HCEC 1CT (cell line): ENCODE measurements around the gene TNRC6A.
"Not testable (repeated sequence)": the region's sequence is repeated elsewhere in the genome, so short reads cannot be mapped to it uniquely, and the experiment has no call there.

Source experiments
- DNase-seq: peaks from one replicate; pipeline ENCODE4 v3.0.0-alpha.2; 2017

Gene TNRC6A

DNA sequence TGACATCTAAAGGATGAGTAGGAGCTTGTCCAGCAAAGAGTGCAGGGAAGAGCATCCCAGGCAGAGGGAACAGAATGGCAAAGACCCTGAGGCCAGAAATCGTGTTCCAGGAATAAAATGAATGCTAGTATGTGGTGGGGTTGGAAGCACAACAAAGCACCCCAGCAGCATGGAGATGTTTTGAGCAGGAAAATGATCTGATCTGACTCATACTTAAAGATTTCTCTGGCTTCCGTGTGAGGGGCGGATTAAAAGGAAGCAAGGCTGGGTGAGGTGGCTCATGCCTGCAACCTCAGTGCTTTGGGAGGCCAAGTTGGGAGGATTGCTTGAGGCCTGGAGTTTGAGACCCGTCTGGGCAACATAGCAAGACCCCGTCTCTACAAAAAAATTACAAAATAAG lies 118.6 kb downstream of the TNRC6A start:
- peak; percentile 83 for DNase-seq

GRCh38 chr16:24849641-24850040 lies 120.2 kb downstream of the TNRC6A start:
- DNase-seq = no peak

GRCh38 chr16:24850289-24850938 lies 121.0 kb downstream of the TNRC6A start:
- DNase-seq = peak; percentile 74

DNA sequence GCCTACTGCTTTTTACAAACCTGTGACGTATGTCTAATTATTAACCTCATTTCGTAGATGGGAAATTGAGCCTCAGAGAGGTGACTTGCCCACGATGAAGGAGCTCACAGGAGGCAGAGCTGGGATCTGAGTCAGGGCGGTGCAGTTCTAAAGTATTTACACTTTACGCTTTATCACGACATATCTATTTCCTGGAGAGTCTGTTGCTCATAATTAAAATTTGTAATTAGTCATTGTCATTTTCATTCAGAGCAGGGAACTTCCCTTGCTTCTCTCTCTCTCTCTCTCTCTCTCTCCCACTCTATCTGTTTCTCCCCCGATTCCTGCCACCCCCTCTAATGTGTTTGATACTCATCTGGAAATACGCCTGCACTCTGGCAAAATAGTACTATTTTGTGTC lies 122.2 kb downstream of the TNRC6A start:
- peak; percentile 75 for DNase-seq

DNA sequence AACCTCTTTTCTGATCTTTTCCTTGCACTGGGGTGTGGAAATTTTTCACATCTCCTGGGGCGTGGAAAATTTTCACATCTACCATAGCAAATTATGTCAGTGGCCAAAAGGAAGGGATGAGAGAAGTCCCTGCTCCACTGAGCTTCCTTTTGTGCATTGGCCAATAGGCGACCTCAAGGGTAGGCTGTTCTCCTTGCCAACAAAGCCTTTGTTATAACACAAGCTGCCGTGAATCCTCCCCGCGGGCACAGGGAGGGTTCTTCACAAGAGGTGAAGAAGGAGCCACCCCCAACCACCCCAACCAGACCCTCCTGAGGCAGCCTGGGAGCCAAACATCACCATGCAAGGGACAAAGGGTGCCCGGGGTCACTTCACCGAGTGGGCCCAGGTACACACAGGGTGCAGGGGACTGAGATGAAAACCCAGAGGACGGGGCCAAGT lies 122.8 kb downstream of the TNRC6A start:
- DNase-seq = no peak

- peak; percentile 26 for DNase-seq
Observed at GRCh38 chr16:24853169-24853824, 123.8 kb downstream of the TNRC6A start.

- DNase-seq = peak; percentile 66
Observed at GRCh38 chr16:24853830-24854229, 124.4 kb downstream of the TNRC6A start.

DNA sequence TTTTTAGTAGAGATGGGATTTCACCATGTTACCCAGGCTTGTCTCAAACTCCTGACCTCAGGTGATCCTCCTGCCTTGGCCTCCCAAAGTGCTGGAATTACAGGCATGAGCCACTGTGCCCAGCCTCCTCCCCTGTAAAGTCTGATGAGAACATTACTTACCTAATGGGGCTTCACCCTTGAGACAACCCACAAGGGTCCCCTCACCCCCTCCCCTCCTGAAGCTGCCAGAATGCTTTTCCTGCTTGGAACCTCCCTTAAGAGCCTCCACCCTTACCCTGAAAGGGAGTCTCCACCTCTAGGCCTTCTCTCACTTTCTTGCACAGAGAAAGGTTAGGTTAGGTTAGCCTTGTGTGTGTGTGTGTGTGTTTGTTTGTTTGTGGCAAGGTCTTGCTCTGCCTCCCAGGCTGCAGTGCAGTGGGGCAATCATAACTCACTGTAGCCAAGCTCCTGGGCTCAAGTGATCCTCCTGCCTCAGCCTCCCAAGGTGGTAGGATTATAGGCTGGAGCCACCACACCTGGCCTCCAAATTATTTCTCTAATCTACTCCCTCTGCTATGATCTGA lies 125.2 kb downstream of the TNRC6A start:
- DNase-seq = no peak

- DNase-seq = peak; percentile 45
Observed at GRCh38 chr16:24855678-24856077, 126.2 kb downstream of the TNRC6A start.

- not testable (repeated sequence) for DNase-seq
Observed at GRCh38 chr16:24856871-24857270, 127.4 kb downstream of the TNRC6A start.

GRCh38 chr16:24858219-24859041 lies 129.0 kb downstream of the TNRC6A start:
- DNase-seq = peak; percentile 36

DNA sequence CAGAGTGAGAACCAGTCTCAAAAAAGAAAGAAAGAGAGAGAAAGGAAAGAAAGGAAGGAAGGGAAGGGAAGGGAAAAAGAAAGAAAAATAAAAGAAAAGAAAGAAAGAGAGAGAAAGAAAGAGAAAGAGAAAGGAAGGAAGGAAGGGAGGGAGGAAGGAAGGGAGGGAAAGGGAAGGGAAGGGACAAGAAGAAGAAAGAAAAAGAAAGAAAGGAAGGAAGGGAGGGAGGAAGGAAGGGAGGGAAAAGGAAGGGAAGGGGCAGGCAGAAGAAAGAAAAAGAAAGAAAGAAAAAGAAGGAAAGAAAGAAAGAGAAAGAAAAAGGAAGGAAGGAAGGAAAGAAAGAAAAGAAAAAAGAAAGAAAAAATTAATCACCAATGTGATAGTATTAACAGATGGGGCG lies 132.0 kb downstream of the TNRC6A start:
- no peak for DNase-seq

- no peak for DNase-seq
Observed at GRCh38 chr16:24863582-24864437, 134.4 kb downstream of the TNRC6A start.

- DNase-seq = no peak
Observed at GRCh38 chr16:24869033-24869432, 139.6 kb downstream of the TNRC6A start.

- no peak for DNase-seq
Observed at GRCh38 chr16:24871891-24872290, 142.4 kb downstream of the TNRC6A start.

- DNase-seq = no peak
Observed at GRCh38 chr16:24873028-24873427, 143.6 kb downstream of the TNRC6A start.

DNA sequence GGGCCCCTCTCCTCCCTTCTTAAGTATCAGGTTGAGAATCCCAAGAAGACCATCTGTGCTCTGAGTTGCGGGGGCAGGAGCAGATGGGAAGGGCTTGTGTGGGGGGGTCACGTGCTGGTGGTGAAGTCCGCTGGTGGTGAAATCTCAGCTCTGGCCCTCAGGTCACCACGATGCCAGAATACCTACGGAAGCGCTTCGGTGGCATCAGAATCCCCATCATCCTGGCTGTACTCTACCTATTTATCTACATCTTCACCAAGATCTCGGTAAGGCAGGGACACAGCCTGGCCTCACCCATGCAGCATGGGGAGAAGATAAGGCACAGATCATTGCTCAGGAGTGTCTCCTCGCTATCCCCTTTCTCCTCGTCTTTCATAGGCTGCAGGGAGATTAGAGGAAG lies 146.0 kb downstream of the TNRC6A start:
- no peak for DNase-seq
